Measurements from ENCODE around the gene CDK4. TPM values are rescaled to one million over a fixed set of nuclear protein-coding genes. Genes with fewer than 3 reads are reported as not detected.

CDK4 gene
- 17.5 TPM for total RNA-seq
- polyA plus RNA-seq = 10 to 100 TPM; 62.2 to 90.3 (median 69.7) TPM

DNA sequence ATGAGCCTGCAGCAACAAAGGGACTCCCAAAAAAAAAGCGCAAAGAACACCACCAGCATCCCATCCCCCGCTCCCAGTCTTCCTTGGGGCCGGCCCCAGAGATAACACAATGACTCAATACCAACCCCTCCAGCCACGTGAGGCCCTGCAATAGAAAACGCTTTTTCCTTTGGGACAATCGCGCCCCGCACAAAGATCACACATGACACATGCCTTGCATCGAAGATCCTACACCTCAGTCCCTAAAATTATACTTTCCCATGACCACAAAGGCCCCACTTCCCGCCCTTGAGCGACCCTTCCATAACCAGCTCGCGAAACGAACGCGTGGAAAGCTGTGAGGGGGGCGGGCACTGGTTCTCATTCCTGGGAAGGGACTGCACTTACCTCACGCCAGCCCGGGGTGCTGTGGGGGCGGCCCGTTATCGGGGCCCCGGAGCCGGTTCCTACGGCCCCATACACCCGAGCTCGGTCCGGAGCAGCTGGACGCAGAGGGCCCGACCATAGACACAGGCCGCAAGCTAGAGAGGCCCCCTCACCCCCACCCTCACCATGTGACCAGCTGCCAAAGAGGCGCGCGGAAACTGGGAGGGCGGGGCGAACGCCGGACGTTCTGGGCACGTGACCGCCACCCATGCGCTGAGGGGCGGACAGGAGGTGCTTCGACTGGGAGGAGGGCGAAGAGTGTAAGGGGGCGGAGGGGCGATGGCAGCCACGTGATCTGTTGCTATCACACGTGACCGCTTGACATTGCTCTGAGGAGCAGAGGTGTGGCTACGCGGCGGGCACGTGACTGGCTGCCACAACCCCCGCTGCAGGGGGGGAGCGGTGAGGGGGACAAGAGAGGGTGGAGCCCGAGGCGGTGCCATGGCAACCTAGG, at the start of gene CDK4:
TSS of gene CDK4 (minus strand) at position 523 of the 880 bp plus-strand sequence. CDS start 593 bp downstream, outside the sequence.
- Mint-ChIP-seq H3K4me3 (peak within 1 kb of the TSS; percentile 90 to 98 (median 93)), H3K4me1 (peaks cover 22 to 61% (median 42%) of the 10 kb centered on the region in 4 donors), H3K9me3 (no peaks in the 10 kb centered on the region), H3K36me3 (peaks cover 10% of the 10 kb centered on the region), H3K27ac (peak within 1 kb of the TSS; percentile 69 to 99 (median 98)), H3K27me3 (peaks cover 4% of the 10 kb centered on the region)
- DNase-seq = peak; percentile 99 to 100 (median 100)
- Histone ChIP-seq H3K9me3 (ENCODE audit: control insufficient read depth in 2 of 2, low read length in 2 of 2) (no peaks in the 10 kb centered on the region), H3K4me3 (ENCODE audit: low read depth, low read length) (peak within 1 kb of the TSS; percentile 69), H3K4me1 (ENCODE audit: control insufficient read depth, insufficient read depth, low read length, poor library complexity, severe bottlenecking) (peaks cover 47% of the 10 kb centered on the region), H3K27ac (ENCODE audit: insufficient read depth, low read length, poor library complexity, severe bottlenecking) (peak within 1 kb of the TSS; percentile 92), H3K27me3 (ENCODE audit: control insufficient read depth, insufficient read depth, low read length) (no peaks in the 10 kb centered on the region), H3K36me3 (ENCODE audit: control insufficient read depth, insufficient read depth, low read length) (peaks cover 24% of the 10 kb centered on the region)
- peak; percentile 83 to 85 for ATAC-seq (ENCODE audit: low read depth in 2 of 2)

GRCh38 chr12:57800965-57801364, 48.9 kb upstream of the CDK4 start:
- H3K9me3 Mint-ChIP-seq = no peaks in the 10 kb centered on the region

DNA sequence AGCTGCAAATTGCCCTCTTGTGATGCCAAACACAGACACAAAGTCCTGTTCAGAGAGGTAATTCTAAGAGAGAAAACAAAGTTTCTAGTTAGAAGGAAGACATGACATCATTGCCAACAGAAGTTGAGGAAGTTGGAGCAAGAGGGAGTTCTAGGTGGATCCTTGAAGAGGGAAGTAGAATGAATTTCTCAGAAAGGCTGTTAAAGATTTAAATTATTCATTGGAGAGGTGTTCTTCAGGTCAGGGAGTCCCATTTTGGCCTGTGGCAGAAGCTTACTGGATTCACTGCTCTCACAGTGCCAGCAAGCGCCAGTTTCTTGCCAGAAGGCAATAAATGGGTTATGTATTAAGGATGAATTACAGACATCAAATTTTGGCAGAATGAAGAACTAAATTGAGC, 45.8 kb upstream of the CDK4 start:
- DNase-seq (no peak), ATAC-seq (ENCODE audit: low read depth in 2 of 2) (no peak)
- H3K27me3 Mint-ChIP-seq = no peaks in the 10 kb centered on the region
- no peak overlapping the region for H3K27ac ChIP-seq (ENCODE audit: insufficient read depth, low read length, poor library complexity, severe bottlenecking)
- peaks cover 0 to 9% (median 3%) of the 10 kb centered on the region in 4 donors for H3K4me1 Mint-ChIP-seq
- no peaks in the 10 kb centered on the region for H3K9me3 Mint-ChIP-seq
- peaks cover 40% of the 10 kb centered on the region for H3K36me3 Mint-ChIP-seq
- no peak overlapping the region for H3K4me3 ChIP-seq (ENCODE audit: low read depth, low read length)
- no peaks in the 10 kb centered on the region for H3K9me3 ChIP-seq (ENCODE audit: control insufficient read depth in 2 of 2, low read length in 2 of 2)
- H3K27ac Mint-ChIP-seq = no peak overlapping the region
- no peak overlapping the region for H3K4me3 Mint-ChIP-seq
- H3K27me3 ChIP-seq (ENCODE audit: control insufficient read depth, insufficient read depth, low read length) = no peaks in the 10 kb centered on the region
- H3K4me1 ChIP-seq (ENCODE audit: control insufficient read depth, insufficient read depth, low read length, poor library complexity, severe bottlenecking) = no peaks in the 10 kb centered on the region
- peaks cover 53% of the 10 kb centered on the region for H3K36me3 ChIP-seq (ENCODE audit: control insufficient read depth, insufficient read depth, low read length)

More at GRCh38 chr12:57800965-57801364, 48.9 kb upstream of the CDK4 start:
- DNase-seq (no peak), ATAC-seq (ENCODE audit: low read depth in 2 of 2) (no peak)
- no peak overlapping the region for H3K4me3 ChIP-seq (ENCODE audit: low read depth, low read length)
- Mint-ChIP-seq H3K27me3 (no peaks in the 10 kb centered on the region), H3K36me3 (peaks cover 29% of the 10 kb centered on the region), H3K27ac (peak overlapping the region in 1 of 3 donors; percentile 10), H3K4me3 (no peak overlapping the region), H3K4me1 (peaks cover 0 to 13% (median 0%) of the 10 kb centered on the region in 4 donors)
- peaks cover 35% of the 10 kb centered on the region for H3K36me3 ChIP-seq (ENCODE audit: control insufficient read depth, insufficient read depth, low read length)
- no peak overlapping the region for H3K27ac ChIP-seq (ENCODE audit: insufficient read depth, low read length, poor library complexity, severe bottlenecking)
- H3K27me3 ChIP-seq (ENCODE audit: control insufficient read depth, insufficient read depth, low read length) = no peaks in the 10 kb centered on the region
- no peaks in the 10 kb centered on the region for H3K9me3 ChIP-seq (ENCODE audit: control insufficient read depth in 2 of 2, low read length in 2 of 2)
- no peaks in the 10 kb centered on the region for H3K4me1 ChIP-seq (ENCODE audit: control insufficient read depth, insufficient read depth, low read length, poor library complexity, severe bottlenecking)

GRCh38 chr12:57796996-57797395, 44.9 kb upstream of the CDK4 start:
- Mint-ChIP-seq H3K4me1 (peaks cover 0 to 9% (median 3%) of the 10 kb centered on the region in 4 donors), H3K9me3 (no peaks in the 10 kb centered on the region), H3K4me3 (no peak overlapping the region), H3K36me3 (peaks cover 39% of the 10 kb centered on the region), H3K27me3 (no peaks in the 10 kb centered on the region), H3K27ac (peak overlapping the region in 1 of 3 donors; percentile 21)
- Histone ChIP-seq H3K27me3 (ENCODE audit: control insufficient read depth, insufficient read depth, low read length) (no peaks in the 10 kb centered on the region), H3K4me3 (ENCODE audit: low read depth, low read length) (no peak overlapping the region), H3K36me3 (ENCODE audit: control insufficient read depth, insufficient read depth, low read length) (peaks cover 60% of the 10 kb centered on the region), H3K27ac (ENCODE audit: insufficient read depth, low read length, poor library complexity, severe bottlenecking) (no peak overlapping the region), H3K9me3 (ENCODE audit: control insufficient read depth in 2 of 2, low read length in 2 of 2) (no peaks in the 10 kb centered on the region), H3K4me1 (ENCODE audit: control insufficient read depth, insufficient read depth, low read length, poor library complexity, severe bottlenecking) (no peaks in the 10 kb centered on the region)
- ATAC-seq (ENCODE audit: low read depth in 2 of 2) (no peak), DNase-seq (no peak)

- Mint-ChIP-seq H3K9me3 (no peaks in the 10 kb centered on the region), H3K4me3 (no peak overlapping the region), H3K27ac (no peak overlapping the region), H3K27me3 (no peaks in the 10 kb centered on the region), H3K36me3 (peaks cover 45% of the 10 kb centered on the region), H3K4me1 (peaks cover 3 to 14% (median 4%) of the 10 kb centered on the region in 4 donors)
- no peak for ATAC-seq (ENCODE audit: low read depth in 2 of 2)
- no peak overlapping the region for H3K4me3 ChIP-seq (ENCODE audit: low read depth, low read length)
- H3K36me3 ChIP-seq (ENCODE audit: control insufficient read depth, insufficient read depth, low read length) = peaks cover 66% of the 10 kb centered on the region
- H3K9me3 ChIP-seq (ENCODE audit: control insufficient read depth in 2 of 2, low read length in 2 of 2) = no peaks in the 10 kb centered on the region
- H3K27me3 ChIP-seq (ENCODE audit: control insufficient read depth, insufficient read depth, low read length) = no peaks in the 10 kb centered on the region
- no peaks in the 10 kb centered on the region for H3K4me1 ChIP-seq (ENCODE audit: control insufficient read depth, insufficient read depth, low read length, poor library complexity, severe bottlenecking)
- no peak for DNase-seq
- H3K27ac ChIP-seq (ENCODE audit: insufficient read depth, low read length, poor library complexity, severe bottlenecking) = no peak overlapping the region
These were observed 43.2 kb upstream of the CDK4 start for GRCh38 chr12:57795354-57795753.

GRCh38 chr12:57793920-57794319, 41.8 kb upstream of the CDK4 start:
- ATAC-seq (ENCODE audit: low read depth in 2 of 2) (no peak), DNase-seq (no peak)
- H3K27ac Mint-ChIP-seq = peak overlapping the region in 1 of 3 donors; percentile 70
- H3K4me1 Mint-ChIP-seq = peaks cover 4 to 7% (median 5%) of the 10 kb centered on the region in 4 donors
- H3K9me3 Mint-ChIP-seq = no peaks in the 10 kb centered on the region
- Histone ChIP-seq H3K9me3 (ENCODE audit: control insufficient read depth in 2 of 2, low read length in 2 of 2) (no peaks in the 10 kb centered on the region), H3K4me3 (ENCODE audit: low read depth, low read length) (no peak overlapping the region), H3K36me3 (ENCODE audit: control insufficient read depth, insufficient read depth, low read length) (peaks cover 64% of the 10 kb centered on the region), H3K27ac (ENCODE audit: insufficient read depth, low read length, poor library complexity, severe bottlenecking) (no peak overlapping the region), H3K4me1 (ENCODE audit: control insufficient read depth, insufficient read depth, low read length, poor library complexity, severe bottlenecking) (no peaks in the 10 kb centered on the region), H3K27me3 (ENCODE audit: control insufficient read depth, insufficient read depth, low read length) (no peaks in the 10 kb centered on the region)
- H3K4me3 Mint-ChIP-seq = no peak overlapping the region
- peaks cover 42% of the 10 kb centered on the region for H3K36me3 Mint-ChIP-seq
- H3K27me3 Mint-ChIP-seq = no peaks in the 10 kb centered on the region

DNA sequence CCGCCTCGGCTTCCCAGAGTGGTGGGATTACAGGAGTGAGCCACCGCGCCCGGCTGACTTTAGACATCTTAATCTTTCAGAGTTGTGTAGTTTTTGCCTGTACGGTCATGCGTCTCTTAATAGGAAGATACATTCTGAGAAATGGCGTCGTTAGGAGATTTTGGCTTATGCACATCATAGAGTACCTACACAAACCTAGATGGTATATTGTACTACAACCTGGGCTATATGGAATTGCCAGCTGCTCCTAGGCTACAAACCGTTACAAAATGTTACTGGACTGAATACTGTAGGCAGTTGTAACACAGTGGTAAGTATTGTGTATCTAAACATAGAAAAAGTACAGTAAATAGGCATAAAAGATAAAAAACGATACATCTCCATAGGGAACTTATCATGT, 31.8 kb upstream of the CDK4 start:
- Mint-ChIP-seq H3K9me3 (no peaks in the 10 kb centered on the region), H3K4me3 (peak overlapping the region; percentile 70 to 96 (median 76)), H3K36me3 (peaks cover 13% of the 10 kb centered on the region), H3K27ac (peak overlapping the region; percentile 43 to 59 (median 48)), H3K4me1 (peaks cover 12 to 59% (median 30%) of the 10 kb centered on the region in 4 donors), H3K27me3 (no peaks in the 10 kb centered on the region)
- H3K4me1 ChIP-seq (ENCODE audit: control insufficient read depth, insufficient read depth, low read length, poor library complexity, severe bottlenecking) = peaks cover 38% of the 10 kb centered on the region
- no peak for ATAC-seq (ENCODE audit: low read depth in 2 of 2)
- DNase-seq = no peak
- H3K4me3 ChIP-seq (ENCODE audit: low read depth, low read length) = peak overlapping the region; percentile 21
- no peaks in the 10 kb centered on the region for H3K9me3 ChIP-seq (ENCODE audit: control insufficient read depth in 2 of 2, low read length in 2 of 2)
- no peaks in the 10 kb centered on the region for H3K27me3 ChIP-seq (ENCODE audit: control insufficient read depth, insufficient read depth, low read length)
- H3K27ac ChIP-seq (ENCODE audit: insufficient read depth, low read length, poor library complexity, severe bottlenecking) = no peak overlapping the region
- peaks cover 25% of the 10 kb centered on the region for H3K36me3 ChIP-seq (ENCODE audit: control insufficient read depth, insufficient read depth, low read length)

Measured in CD4-positive, CD25-positive, alpha-beta regulatory T cell (primary cell).